GM19455 (cell line): ENCODE data around the gene TIGD6.
"Not testable (repeated sequence)": the region's sequence is repeated elsewhere in the genome, so short reads cannot be mapped to it uniquely, and the experiment has no call there.

Source experiments
- ATAC-seq: cut with Tn5 transposase; IDR thresholded peaks from one replicate; pipeline ENCODE4 v1.9.1; 2021; ENCODE audit not compliant: unreplicated experiment

Gene TIGD6

GRCh38 chr5:149943177-149943949 lies 57.1 kb downstream of the TIGD6 start:
- not testable (repeated sequence) for ATAC-seq
